ENCODE data around the gene ZFP36L1. TPM values are rescaled to one million over a fixed set of nuclear protein-coding genes. Genes with fewer than 3 reads are reported as not detected.

ZFP36L1 gene
- total and polyA plus RNA-seq, 2 of the 13 experiments (the other 11 are each of a cell fraction or from before 2014, with no cell fraction given) = 7.4 to 10.2 TPM

GRCh38 chr14:68792979-68793733 lies at the start of gene ZFP36L1 (continued):
- TF ChIP-seq SAP130 (CRISPR knock-in tag; IDR thresholded peaks at IDR 0.05; ENCODE audit: low read depth) (peak; percentile 85), FOXK1 (CRISPR knock-in tag; IDR thresholded peaks at IDR 0.05; ENCODE audit: borderline replicate concordance, low read depth) (peak; percentile 72; the same call in 1 of the 2 replicates), ZSCAN20 (CRISPR knock-in tag; IDR thresholded peaks at IDR 0.05; ENCODE audit: borderline replicate concordance) (no peak), MLLT10 (CRISPR knock-in tag; IDR thresholded peaks at IDR 0.05) (0 out of 2 replicates have a peak, but pooled peaks have one; percentile 27), FOXJ3 (CRISPR knock-in tag; IDR thresholded peaks at IDR 0.05; ENCODE audit: borderline replicate concordance) (0 out of 2 replicates have a peak, but pooled peaks have one; percentile 36), ZNF34 (CRISPR knock-in tag; IDR thresholded peaks at IDR 0.05; ENCODE audit: borderline replicate concordance) (no peak), ZNF225 (CRISPR knock-in tag; IDR thresholded peaks at IDR 0.05) (0 out of 2 replicates have a peak, but pooled peaks have one; percentile 14), ZNF136 (CRISPR knock-in tag; IDR thresholded peaks at IDR 0.05; ENCODE audit: low read depth) (no peak), ZNF562 (CRISPR knock-in tag; IDR thresholded peaks at IDR 0.05; ENCODE audit: borderline replicate concordance) (no peak), SRSF4 (IDR thresholded peaks at IDR 0.05; ENCODE audit: low read depth, low read length, poor library complexity, severe bottlenecking) (no peak), ZNF607 (CRISPR knock-in tag; IDR thresholded peaks at IDR 0.05; ENCODE audit: borderline replicate concordance) (no peak), ZNF703 (CRISPR knock-in tag; IDR thresholded peaks at IDR 0.05; ENCODE audit: borderline replicate concordance) (no peak), SMARCC2 (IDR thresholded peaks at IDR 0.05) (no peak), HES4 (CRISPR knock-in tag; IDR thresholded peaks at IDR 0.05; ENCODE audit: borderline replicate concordance) (no peak), ZNF12 (CRISPR knock-in tag; IDR thresholded peaks at IDR 0.05) (0 out of 2 replicates have a peak, but pooled peaks have one; percentile 56), NFIC (IDR thresholded peaks at IDR 0.05; ENCODE audit: low read length) (peak; percentile 39; the same call in 1 of the 2 replicates), MTF1 (CRISPR knock-in tag; IDR thresholded peaks at IDR 0.05) (no peak), PRMT3 (CRISPR knock-in tag; IDR thresholded peaks at IDR 0.05; ENCODE audit: borderline replicate concordance, low read depth) (no peak), TCF7L2 (IDR thresholded peaks at IDR 0.05; ENCODE audit: low read depth, low read length) (no peak), NAIF1 (CRISPR knock-in tag; IDR thresholded peaks at IDR 0.05; ENCODE audit: borderline replicate concordance) (no peak), NRL (CRISPR knock-in tag; IDR thresholded peaks at IDR 0.05; ENCODE audit: borderline replicate concordance) (no peak), ZNF788 (CRISPR knock-in tag; IDR thresholded peaks at IDR 0.05; ENCODE audit: borderline replicate concordance) (peak; percentile 37; the same call in 1 of the 2 replicates), ISX (CRISPR knock-in tag; conservative IDR thresholded peaks at IDR 0.05) (no peak), ZKSCAN1 (IDR thresholded peaks at IDR 0.05; ENCODE audit: low read length) (no peak), ZNF577 (CRISPR knock-in tag; IDR thresholded peaks at IDR 0.05; ENCODE audit: borderline replicate concordance, low read depth) (no peak)
- TF ChIP-seq, protein P1, sequence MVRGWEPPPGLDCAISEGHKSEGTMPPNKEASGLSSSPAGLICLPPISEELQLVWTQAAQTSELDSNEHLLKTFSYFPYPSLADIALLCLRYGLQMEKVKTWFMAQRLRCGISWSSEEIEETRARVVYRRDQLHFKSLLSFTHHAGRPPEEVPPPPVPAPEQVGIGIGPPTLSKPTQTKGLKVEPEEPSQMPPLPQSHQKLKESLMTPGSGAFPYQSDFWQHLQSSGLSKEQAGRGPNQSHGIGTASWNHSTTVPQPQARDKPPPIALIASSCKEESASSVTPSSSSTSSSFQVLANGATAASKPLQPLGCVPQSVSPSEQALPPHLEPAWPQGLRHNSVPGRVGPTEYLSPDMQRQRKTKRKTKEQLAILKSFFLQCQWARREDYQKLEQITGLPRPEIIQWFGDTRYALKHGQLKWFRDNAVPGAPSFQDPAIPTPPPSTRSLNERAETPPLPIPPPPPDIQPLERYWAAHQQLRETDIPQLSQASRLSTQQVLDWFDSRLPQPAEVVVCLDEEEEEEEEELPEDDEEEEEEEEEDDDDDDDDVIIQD (CRISPR knock-in tag; IDR thresholded peaks at IDR 0.05; ENCODE audit: low read depth) = no peak
- TF ChIP-seq, protein P2, sequence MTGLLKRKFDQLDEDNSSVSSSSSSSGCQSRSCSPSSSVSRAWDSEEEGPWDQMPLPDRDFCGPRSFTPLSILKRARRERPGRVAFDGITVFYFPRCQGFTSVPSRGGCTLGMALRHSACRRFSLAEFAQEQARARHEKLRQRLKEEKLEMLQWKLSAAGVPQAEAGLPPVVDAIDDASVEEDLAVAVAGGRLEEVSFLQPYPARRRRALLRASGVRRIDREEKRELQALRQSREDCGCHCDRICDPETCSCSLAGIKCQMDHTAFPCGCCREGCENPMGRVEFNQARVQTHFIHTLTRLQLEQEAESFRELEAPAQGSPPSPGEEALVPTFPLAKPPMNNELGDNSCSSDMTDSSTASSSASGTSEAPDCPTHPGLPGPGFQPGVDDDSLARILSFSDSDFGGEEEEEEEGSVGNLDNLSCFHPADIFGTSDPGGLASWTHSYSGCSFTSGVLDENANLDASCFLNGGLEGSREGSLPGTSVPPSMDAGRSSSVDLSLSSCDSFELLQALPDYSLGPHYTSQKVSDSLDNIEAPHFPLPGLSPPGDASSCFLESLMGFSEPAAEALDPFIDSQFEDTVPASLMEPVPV (CRISPR knock-in tag; IDR thresholded peaks at IDR 0.05) = no peak
- TF ChIP-seq, protein P3, sequence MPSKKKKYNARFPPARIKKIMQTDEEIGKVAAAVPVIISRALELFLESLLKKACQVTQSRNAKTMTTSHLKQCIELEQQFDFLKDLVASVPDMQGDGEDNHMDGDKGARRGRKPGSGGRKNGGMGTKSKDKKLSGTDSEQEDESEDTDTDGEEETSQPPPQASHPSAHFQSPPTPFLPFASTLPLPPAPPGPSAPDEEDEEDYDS (CRISPR knock-in tag; IDR thresholded peaks at IDR 0.05) = peak; percentile 97

All from HepG2 (cell line).